ENCODE measurements around the gene JAK1.

DNA sequence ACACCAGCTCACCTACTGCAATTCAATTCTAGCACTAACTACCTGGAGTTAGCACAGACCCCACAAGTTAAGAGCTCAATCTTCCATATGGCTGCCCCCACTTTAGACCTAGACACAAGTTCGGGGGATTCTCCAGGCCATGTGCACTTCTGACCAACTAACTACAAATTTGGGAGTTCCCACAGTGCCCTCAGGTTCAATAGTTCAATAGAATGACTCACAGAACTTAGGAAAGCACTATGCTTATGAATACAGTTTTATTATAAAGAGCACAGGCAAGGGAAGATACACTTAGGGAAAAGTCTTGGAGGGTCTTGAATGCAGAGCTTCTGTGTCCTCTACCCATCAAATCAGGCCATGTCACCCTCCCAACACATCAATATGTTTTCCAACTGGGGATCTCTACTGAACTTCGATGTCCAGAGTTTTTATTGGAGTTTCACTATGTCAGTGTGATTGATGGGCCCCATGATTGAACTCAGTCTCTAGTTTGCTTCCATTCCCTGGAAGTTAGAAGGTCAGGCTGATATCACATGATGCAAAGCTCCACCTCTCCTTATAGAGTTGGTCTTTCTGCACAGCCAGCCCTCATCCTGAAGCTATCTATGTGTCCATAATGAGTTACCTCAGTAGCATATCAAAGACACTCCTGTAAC lies 175.4 kb downstream of the JAK1 start:
- TF ChIP-seq POLR2AphosphoS5 (IDR thresholded peaks at IDR 0.05) (no peak), POLR2A (IDR thresholded peaks at IDR 0.05) (no peak), CTCF (IDR thresholded peaks at IDR 0.05) (no peak), EP300 (IDR thresholded peaks at IDR 0.05) (no peak)

Data from sigmoid colon (tissue), 4 donors.